Vagina (tissue), 2 donors: ENCODE data around the gene C22orf31.

Experiments used
- CTCF ChIP-seq, 3 experiments: fragments of 450-650 bp in 2 of 3; fragments of 200-600 bp in 1 of 3; sonication (generic) in 1 of 3; IDR thresholded peaks; one replicate each; pipeline ENCODE4 v1.5.1; 2017 to 2019; ENCODE audit warnings: antibody characterized with exemption in 3 of 3, mild to moderate bottlenecking in 2 of 3, moderate library complexity in 2 of 3
- POLR2AphosphoS5 ChIP-seq, 2 donors: sonication (generic); formaldehyde crosslinking; IDR thresholded peaks; one replicate each; pipeline ENCODE4 v1.9.0; 2017; ENCODE audit warnings: antibody characterized with exemption in 2 of 2, mild to moderate bottlenecking in 2 of 2, low read depth in 1 of 2; ENCODE audit not compliant: insufficient read depth in 1 of 2

- TF ChIP-seq CTCF (IDR thresholded peaks at IDR 0.05) (no peak), POLR2AphosphoS5 (IDR thresholded peaks at IDR 0.05; ENCODE audit: insufficient read depth in 1 of 2, low read depth in 1 of 2) (no peak)
Observed at GRCh38 chr22:29011240-29012100, 50.2 kb downstream of the C22orf31 start.
